AG20443 (cell line): ENCODE data around the gene AKT1.
"Not testable (repeated sequence)": the region's sequence is repeated elsewhere in the genome, so short reads cannot be mapped to it uniquely, and the experiment has no call there.

Source experiments
- DNase-seq: peaks from one replicate; pipeline ENCODE4 v3.0.0; 2012; ENCODE audit warnings: low spot score, mixed read lengths

The AKT1 gene

GRCh38 chr14:104738375-104739019, 57.1 kb downstream of the AKT1 start:
- DNase-seq = no peak

GRCh38 chr14:104735830-104736642, 59.5 kb downstream of the AKT1 start:
- peak; percentile 86 for DNase-seq

GRCh38 chr14:104734991-104735779, 60.4 kb downstream of the AKT1 start:
- DNase-seq = no peak

GRCh38 chr14:104734601-104734990, 61.0 kb downstream of the AKT1 start:
- no peak for DNase-seq

- no peak for DNase-seq
These were observed 61.4 kb downstream of the AKT1 start for GRCh38 chr14:104734051-104734587.

GRCh38 chr14:104732931-104733681, 62.4 kb downstream of the AKT1 start:
- DNase-seq = no peak

- no peak for DNase-seq
These were observed 63.2 kb downstream of the AKT1 start for GRCh38 chr14:104732355-104732804.

GRCh38 chr14:104731320-104732294, 63.9 kb downstream of the AKT1 start:
- DNase-seq = no peak

- no peak for DNase-seq
These were observed 65.1 kb downstream of the AKT1 start for GRCh38 chr14:104730487-104730886.

GRCh38 chr14:104729835-104730181, 65.7 kb downstream of the AKT1 start:
- DNase-seq = no peak

GRCh38 chr14:104729176-104729834, 66.2 kb downstream of the AKT1 start:
- DNase-seq = not testable (repeated sequence)

GRCh38 chr14:104728631-104729030, 66.9 kb downstream of the AKT1 start:
- no peak for DNase-seq

- DNase-seq = no peak
These were observed 68.7 kb downstream of the AKT1 start for GRCh38 chr14:104726600-104727451.

- DNase-seq = no peak
These were observed 69.6 kb downstream of the AKT1 start for GRCh38 chr14:104725772-104726548.

GRCh38 chr14:104724981-104725771, 70.4 kb downstream of the AKT1 start:
- peak; percentile 60 for DNase-seq

GRCh38 chr14:104724407-104724980, 71.1 kb downstream of the AKT1 start:
- peak; percentile 30 for DNase-seq
